Activated T-cell treated with anti-CD3 and anti-CD28 coated beads for 4 hours (primary cell): ENCODE measurements around the gene NARS2.

Source experiments
- DNase-seq: peaks from one replicate; pipeline ENCODE4 v3.0.0-alpha.2; 2020

Gene NARS2

GRCh38 chr11:78402847-78403246 is 171.8 kb downstream of the NARS2 start:
- no peak for DNase-seq

- no peak for DNase-seq
Observed at GRCh38 chr11:78400702-78401101, 174.0 kb downstream of the NARS2 start.

- DNase-seq: no peak
Observed at GRCh38 chr11:78400116-78400515, 174.5 kb downstream of the NARS2 start.

GRCh38 chr11:78399136-78399535 is 175.5 kb downstream of the NARS2 start:
- no peak for DNase-seq

GRCh38 chr11:78398715-78399114 is 175.9 kb downstream of the NARS2 start:
- no peak for DNase-seq

- DNase-seq: no peak
Observed at GRCh38 chr11:78397398-78397797, 177.3 kb downstream of the NARS2 start.

- no peak for DNase-seq
Observed at GRCh38 chr11:78395597-78395996, 179.1 kb downstream of the NARS2 start.

GRCh38 chr11:78392854-78393253 is 181.8 kb downstream of the NARS2 start:
- DNase-seq: no peak

GRCh38 chr11:78391424-78391823 is 183.2 kb downstream of the NARS2 start:
- DNase-seq: no peak

GRCh38 chr11:78390809-78391208 is 183.9 kb downstream of the NARS2 start:
- no peak for DNase-seq

- no peak for DNase-seq
Observed at GRCh38 chr11:78386215-78386941, 188.3 kb downstream of the NARS2 start.
